ENCODE measurements around the gene MYH11. TPM values are rescaled to one million over a fixed set of nuclear protein-coding genes. Genes with fewer than 3 reads are reported as not detected.

The MYH11 gene
- polyA plus RNA-seq, 3 donors = 0.06 TPM; not detected in 2

DNA sequence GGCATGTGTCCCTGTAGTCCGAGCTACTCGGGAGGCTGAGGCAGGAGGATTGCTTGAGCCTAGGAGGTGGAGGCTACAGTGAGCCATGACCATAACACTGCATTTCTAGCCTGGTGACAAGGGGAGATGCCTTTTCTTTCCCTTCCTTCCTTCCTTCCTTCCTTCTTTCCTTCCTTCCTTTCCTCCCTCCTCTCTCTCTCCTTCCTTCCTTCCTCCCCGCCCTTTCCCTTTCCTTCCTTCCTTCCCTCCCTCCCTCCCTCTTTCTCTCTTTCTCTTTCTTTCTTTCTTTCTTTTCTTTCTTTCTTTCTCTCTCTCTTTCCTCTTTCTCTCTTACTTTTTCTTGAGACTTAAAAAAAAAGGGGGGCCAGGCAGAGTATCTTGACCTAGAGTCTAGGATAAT lies 34.7 kb upstream of the MYH11 start:
- no peak overlapping the region for H3K4me3 Mint-ChIP-seq
- WGBS (ENCODE audit: insufficient coverage) = 100% methylated on average over 3 of the region's 3 CpGs
- TF ChIP-seq, protein P1, sequence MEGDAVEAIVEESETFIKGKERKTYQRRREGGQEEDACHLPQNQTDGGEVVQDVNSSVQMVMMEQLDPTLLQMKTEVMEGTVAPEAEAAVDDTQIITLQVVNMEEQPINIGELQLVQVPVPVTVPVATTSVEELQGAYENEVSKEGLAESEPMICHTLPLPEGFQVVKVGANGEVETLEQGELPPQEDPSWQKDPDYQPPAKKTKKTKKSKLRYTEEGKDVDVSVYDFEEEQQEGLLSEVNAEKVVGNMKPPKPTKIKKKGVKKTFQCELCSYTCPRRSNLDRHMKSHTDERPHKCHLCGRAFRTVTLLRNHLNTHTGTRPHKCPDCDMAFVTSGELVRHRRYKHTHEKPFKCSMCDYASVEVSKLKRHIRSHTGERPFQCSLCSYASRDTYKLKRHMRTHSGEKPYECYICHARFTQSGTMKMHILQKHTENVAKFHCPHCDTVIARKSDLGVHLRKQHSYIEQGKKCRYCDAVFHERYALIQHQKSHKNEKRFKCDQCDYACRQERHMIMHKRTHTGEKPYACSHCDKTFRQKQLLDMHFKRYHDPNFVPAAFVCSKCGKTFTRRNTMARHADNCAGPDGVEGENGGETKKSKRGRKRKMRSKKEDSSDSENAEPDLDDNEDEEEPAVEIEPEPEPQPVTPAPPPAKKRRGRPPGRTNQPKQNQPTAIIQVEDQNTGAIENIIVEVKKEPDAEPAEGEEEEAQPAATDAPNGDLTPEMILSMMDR (IDR thresholded peaks at IDR 0.05) = no peak

DNA sequence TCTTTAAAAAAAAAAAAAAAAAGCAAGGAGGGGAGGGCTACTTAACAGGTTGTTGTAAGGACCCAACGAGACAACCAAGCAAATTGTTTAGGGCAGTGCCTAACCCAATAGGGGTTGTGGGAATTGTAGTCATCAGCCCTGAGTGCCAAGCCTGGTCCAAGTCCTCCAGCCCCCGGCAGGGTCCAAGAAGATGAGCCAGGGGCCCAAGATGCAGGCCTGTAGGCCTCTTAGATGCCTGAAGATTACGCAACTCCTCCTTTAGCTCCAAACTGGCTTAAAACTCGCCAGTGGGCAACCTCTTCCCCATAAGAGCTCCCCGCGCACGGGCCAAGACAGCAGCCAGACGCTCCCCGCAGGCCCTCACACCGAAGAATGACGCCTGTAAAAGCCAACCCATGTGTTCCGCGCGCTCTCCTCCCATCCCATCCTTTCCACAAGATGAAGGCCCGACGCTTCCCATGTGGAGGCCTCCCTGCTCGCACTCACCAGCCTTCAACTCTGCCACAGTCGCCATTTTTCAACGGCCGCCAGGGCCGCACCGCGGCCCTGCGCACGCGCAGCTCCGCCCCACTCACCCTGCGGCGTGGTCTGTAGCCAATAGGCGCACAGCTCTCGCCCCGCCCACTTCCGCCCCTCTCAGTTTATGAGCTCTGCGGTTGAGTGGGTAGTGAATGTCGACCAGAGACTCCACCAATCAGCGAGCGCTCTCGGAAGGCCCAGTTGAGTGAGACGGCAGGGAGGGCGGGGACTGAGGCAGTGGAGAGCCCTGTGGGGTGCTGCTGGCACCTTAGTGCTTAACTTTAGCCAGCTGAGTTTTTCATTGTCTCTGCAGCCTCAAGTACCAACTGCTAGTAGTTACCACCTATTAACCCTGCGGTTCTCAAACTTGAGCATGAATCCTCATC lies 31.5 kb upstream of the MYH11 start, which contains the start of gene CEP20:
Gene CEP20, minus strand, starts transcription at position 532 of the 905 bp plus-strand sequence. Its CDS starts 18 bp downstream, at position 514.
- Histone ChIP-seq H3K4me2 (replicated peaks; ENCODE audit: extremely low read depth, low read length, poor library complexity, severe bottlenecking) (peak within 1 kb of the TSS; percentile 80), H3K9me3 (replicated peaks in 1 of 2; ENCODE audit: control insufficient read depth in 1 of 2, insufficient read depth in 1 of 2, low read length in 2 of 2) (no peaks in the 10 kb centered on the region), H3K4me3 (replicated peaks in 1 of 3; ENCODE audit: low read depth in 2 of 3, low read length in 3 of 3) (peak within 1 kb of the TSS; percentile 58 to 95 (median 68)), H4K20me1 (ENCODE audit: insufficient read depth, low read length) (no peaks in the 10 kb centered on the region), H3K27ac (ENCODE audit: low read depth in 1 of 2, low read length in 2 of 2) (peak within 1 kb of the TSS; percentile 76 to 91), H3K79me2 (ENCODE audit: insufficient read depth, low read length) (peaks cover 51% of the 10 kb centered on the region), H3K27me3 (ENCODE audit: control insufficient read depth in 2 of 2, insufficient read depth in 2 of 2, low read length in 2 of 2) (no peaks in the 10 kb centered on the region), H3K4me1 (ENCODE audit: control insufficient read depth in 1 of 2, insufficient read depth in 2 of 2, low read length in 2 of 2) (peaks cover 14 to 21% of the 10 kb centered on the region in 2 donors), H3K9ac (ENCODE audit: insufficient read depth, low read length, poor library complexity, severe bottlenecking) (peak within 1 kb of the TSS; percentile 90), H3K36me3 (replicated peaks in 1 of 2; ENCODE audit: control insufficient read depth in 1 of 2, insufficient read depth in 2 of 2, low read length in 2 of 2) (peaks cover 7 to 8% of the 10 kb centered on the region in 2 donors), H2AFZ (ENCODE audit: insufficient read depth, low read depth, low read length, poor library complexity, severe bottlenecking) (peak within 1 kb of the TSS; percentile 90)
- intact Hi-C loops (cut with micrococcal nuclease) = loop anchor here in 1 of 2 donors (5.0 to 10.0 kb wide), 3 partner anchors 64 to 1254 kb away; partner anchors contain the start of genes BFAR, MARF1 and PARN
- H3K27me3 Mint-ChIP-seq (ENCODE audit: low read depth in 3 of 3) = peaks cover 0 to 2% (median 0%) of the 10 kb centered on the region in 3 donors
- DNase-seq = peak; percentile 99 to 100 (median 99)
- peaks cover 3 to 8% of the 10 kb centered on the region in 2 donors for H3K36me3 Mint-ChIP-seq
- TF ChIP-seq, protein P1 (IDR thresholded peaks at IDR 0.05) = no peak
- WGBS (ENCODE audit: insufficient coverage) = 0% methylated on average over 30 of the region's 41 CpGs
- peaks cover 0 to 3% (median 0%) of the 10 kb centered on the region in 7 donors for H3K9me3 Mint-ChIP-seq
- H3K27ac Mint-ChIP-seq = peak within 1 kb of the TSS; percentile 98 to 100 (median 98)
- H3K4me3 Mint-ChIP-seq = peak within 1 kb of the TSS; percentile 100
- H3K4me1 Mint-ChIP-seq = peaks cover 30% of the 10 kb centered on the region

More for the DNA sequence above, 34.7 kb upstream of the MYH11 start:
- Mint-ChIP-seq H3K27ac (peak overlapping the region in 1 of 7 donors; percentile 65), H3K27me3 (ENCODE audit: low read depth in 3 of 3) (peaks cover 0 to 4% (median 0%) of the 10 kb centered on the region in 3 donors), H3K36me3 (no peaks in the 10 kb centered on the region), H3K9me3 (peaks cover 0 to 3% (median 0%) of the 10 kb centered on the region in 7 donors), H3K4me1 (peaks cover 19% of the 10 kb centered on the region)
- Histone ChIP-seq H3K27ac (ENCODE audit: low read depth in 1 of 2, low read length in 2 of 2) (no peak overlapping the region), H3K9ac (ENCODE audit: insufficient read depth, low read length, poor library complexity, severe bottlenecking) (no peak overlapping the region), H3K4me1 (ENCODE audit: control insufficient read depth in 1 of 2, insufficient read depth in 2 of 2, low read length in 2 of 2) (peaks cover 14 to 21% of the 10 kb centered on the region in 2 donors), H3K27me3 (ENCODE audit: control insufficient read depth in 2 of 2, insufficient read depth in 2 of 2, low read length in 2 of 2) (no peaks in the 10 kb centered on the region), H3K4me2 (replicated peaks; ENCODE audit: extremely low read depth, low read length, poor library complexity, severe bottlenecking) (no peak overlapping the region), H3K9me3 (replicated peaks in 1 of 2; ENCODE audit: control insufficient read depth in 1 of 2, insufficient read depth in 1 of 2, low read length in 2 of 2) (no peaks in the 10 kb centered on the region), H2AFZ (ENCODE audit: insufficient read depth, low read depth, low read length, poor library complexity, severe bottlenecking) (no peak overlapping the region), H3K79me2 (ENCODE audit: insufficient read depth, low read length) (peaks cover 19% of the 10 kb centered on the region), H3K36me3 (replicated peaks in 1 of 2; ENCODE audit: control insufficient read depth in 1 of 2, insufficient read depth in 2 of 2, low read length in 2 of 2) (no peaks in the 10 kb centered on the region), H4K20me1 (ENCODE audit: insufficient read depth, low read length) (no peaks in the 10 kb centered on the region), H3K4me3 (replicated peaks in 1 of 3; ENCODE audit: low read depth in 2 of 3, low read length in 3 of 3) (no peak overlapping the region)
- no peak for DNase-seq
- intact Hi-C loops (cut with micrococcal nuclease) = no loop called here
